K562 (cell line): Measurements from ENCODE around the gene SPATA2L. TPM values are rescaled to one million over a fixed set of nuclear protein-coding genes. Genes with fewer than 3 reads are reported as not detected.

Source experiments
- ATAC-seq: fragments of 200-7000 bp; cut with Tn5 transposase; 3 replicates; pipeline ENCODE4 v1.9.1; 2020; ENCODE audit warnings: moderate library complexity
- BruUV-seq: library from RNA; stranded (reverse); fragments of 400-500 nt; replicated peaks from 2 replicates; lab custom pipeline; 2021; lab: Mats Ljungman, UMichigan
- CTCF ChIA-PET: fragments of 300-600 bp; formaldehyde crosslinking; extraction: SDS; loops from one replicate; lab custom pipeline; 2021; ENCODE audit warnings: low intra/inter-chr PET ratio; lab: Yijun Ruan, JAX
- POLR2A ChIA-PET: fragments of 300-600, 350-650 bp; sonication (Branson Sonifier 250); formaldehyde crosslinking; extraction: SDS; loops from one replicate; lab custom pipeline; 2021; ENCODE audit warnings: antibody characterized with exemption, inconsistent platforms; lab: Yijun Ruan, JAX
- DNase-seq, 4 experiments: peaks; one replicate each; pipeline versions ENCODE4 v3.0.0 to v3.0.0-alpha.2; 2011 to 2018; ENCODE audit warnings: low spot score in 3 of 4, mixed read lengths in 3 of 4; ENCODE audit errors: extremely low read depth in 1 of 4
- FAIRE-seq: peaks from 2 replicates; lab custom pipeline; 2011; peaks lifted over from hg19 to GRCh38; lab: Jason Lieb, UNC
- H2AFZ ChIP-seq: 2 replicates; pipeline ENCODE4 v1.6.0; 2011; ENCODE audit warnings: low read depth, low read length, control low read depth, inconsistent platforms
- H3K27ac ChIP-seq: fragments of 200-600 bp; 3 replicates; pipeline ENCODE4 v1.8.0; 2011; ENCODE audit warnings: low read depth, mild to moderate bottlenecking, control low read depth, inconsistent platforms, low read length, moderate library complexity, mixed read lengths; ENCODE audit errors: extremely low read depth
- H3K27me3 ChIP-seq, 2 experiments: fragments of 300-600 bp in 1 of 2; 2 replicates in 1 of 2; 3 replicates in 1 of 2; pipeline versions ENCODE4 v1.6.0 to v1.8.0; 2011; ENCODE audit warnings: inconsistent platforms in 2 of 2, low read length in 2 of 2, mild to moderate bottlenecking in 1 of 2, mixed read lengths in 1 of 2, moderate library complexity in 1 of 2; ENCODE audit not compliant: control insufficient read depth in 2 of 2, insufficient read depth in 2 of 2
- H3K36me3 ChIP-seq: fragments of 300-600 bp; 3 replicates; pipeline ENCODE4 v1.8.0; 2011; ENCODE audit warnings: mild to moderate bottlenecking, low read length, inconsistent platforms; ENCODE audit not compliant: control insufficient read depth, insufficient read depth
- H3K4me1 ChIP-seq, 2 experiments: fragments of 200-600 bp in 1 of 2; replicated peaks in 1 of 2; 2 replicates in 1 of 2; 3 replicates in 1 of 2; pipeline versions ENCODE4 v1.5.1 to v1.8.0; 2011; ENCODE audit warnings: inconsistent platforms in 2 of 2, low read length in 2 of 2, mild to moderate bottlenecking in 1 of 2, mixed read lengths in 1 of 2, moderate library complexity in 1 of 2; ENCODE audit not compliant: control insufficient read depth in 2 of 2, insufficient read depth in 2 of 2
- H3K4me2 ChIP-seq: 2 replicates; pipeline ENCODE4 v1.6.1; 2011; ENCODE audit warnings: low read length, control low read depth, inconsistent platforms, mixed read lengths; ENCODE audit not compliant: insufficient read depth
- H3K4me3 ChIP-seq: fragments of 200-600 bp; sonication (generic), shearing (Covaris generic); 2 replicates; pipeline ENCODE4 v1.5.1; 2016; ENCODE audit warnings: control low read depth, inconsistent platforms
- H3K79me2 ChIP-seq: fragments of 200-600 bp; 3 replicates; pipeline ENCODE4 v1.8.0; 2011; ENCODE audit warnings: low read length, inconsistent platforms; ENCODE audit not compliant: control insufficient read depth, insufficient read depth
- H3K9ac ChIP-seq, 2 experiments: 2 replicates each; pipeline versions ENCODE4 v1.6.0 to v1.6.1; 2011; ENCODE audit warnings: low read depth in 2 of 2, low read length in 2 of 2, control low read depth in 1 of 2, inconsistent platforms in 1 of 2, mild to moderate bottlenecking in 1 of 2, mixed read lengths in 1 of 2; ENCODE audit not compliant: insufficient read depth in 1 of 2
- H3K9me1 ChIP-seq: one replicate; pipeline ENCODE4 v1.6.0; 2011; ENCODE audit warnings: inconsistent platforms, mild to moderate bottlenecking, low read length, moderate library complexity; ENCODE audit not compliant: control insufficient read depth, insufficient read depth
- H3K9me3 ChIP-seq: replicated peaks from 2 replicates; pipeline ENCODE4 v1.5.1; 2011; ENCODE audit warnings: low read depth, low read length, inconsistent platforms; ENCODE audit not compliant: control insufficient read depth, insufficient read depth
- H4K20me1 ChIP-seq: replicated peaks from 2 replicates; pipeline ENCODE4 v1.6.1; 2011; ENCODE audit warnings: low read length, inconsistent platforms, mixed read lengths; ENCODE audit not compliant: control insufficient read depth, insufficient read depth
- CBFA2T3 ChIP-seq: fragments of 450-650 bp; IDR thresholded peaks from 2 replicates; pipeline ENCODE4 v1.6.1; 2017
- DDX20 ChIP-seq: fragments of 450-650 bp; IDR thresholded peaks from 2 replicates; pipeline ENCODE4 v1.6.1; 2016; ENCODE audit warnings: missing genetic modification characterization, low read depth, mild to moderate bottlenecking, missing compliant biosample characterization, moderate library complexity
- FOXK2 ChIP-seq, 2 experiments: fragments of 450-650 bp; IDR thresholded peaks in 1 of 2; conservative IDR thresholded peaks in 1 of 2; 2 replicates each; pipeline ENCODE4 v1.6.1; 2016; ENCODE audit warnings: low read depth in 2 of 2, mild to moderate bottlenecking in 1 of 2
- FUS ChIP-seq: fragments of 200-400 bp; formaldehyde crosslinking; optimal IDR thresholded peaks from 2 replicates; pipeline ENCODE3; 2017; ENCODE audit warnings: low read depth, low read length
- IFI16 ChIP-seq: fragments of 250-450 bp; sonication (Bioruptor Pico); IDR thresholded peaks from 2 replicates; pipeline ENCODE4 v2.1.2; 2022; ENCODE audit warnings: mild to moderate bottlenecking, inconsistent platforms
- KAT8 ChIP-seq: fragments of 450-650 bp; IDR thresholded peaks from 2 replicates; pipeline ENCODE4 v1.6.1; 2016; ENCODE audit warnings: low read depth, mild to moderate bottlenecking
- LEF1 ChIP-seq: fragments of 450-650 bp; IDR thresholded peaks from 2 replicates; pipeline ENCODE4 v1.6.1; 2016; ENCODE audit warnings: mild to moderate bottlenecking
- MTA2 ChIP-seq: fragments of 450-650 bp; IDR thresholded peaks from 2 replicates; pipeline ENCODE4 v1.6.1; 2016; ENCODE audit warnings: low read depth
- POLR2AphosphoS2 ChIP-seq: IDR thresholded peaks from 2 replicates; pipeline ENCODE4 v1.6.1; 2012; ENCODE audit warnings: low read length, improper control_type of control experiment
- POLR2AphosphoS5 ChIP-seq: IDR thresholded peaks from 2 replicates; pipeline ENCODE4 v1.6.1; 2011; ENCODE audit warnings: mild to moderate bottlenecking, low read depth, low read length, moderate library complexity; ENCODE audit not compliant: control insufficient read depth, insufficient read depth
- POLR2G ChIP-seq: fragments of 200-400 bp; formaldehyde crosslinking; IDR thresholded peaks from 2 replicates; pipeline ENCODE4 v1.6.1; 2017; ENCODE audit warnings: low read depth, mild to moderate bottlenecking, antibody characterized with exemption, low read length, moderate library complexity
- RBFOX2 ChIP-seq: fragments of 200-400 bp; formaldehyde crosslinking; IDR thresholded peaks from 2 replicates; pipeline ENCODE4 v1.6.1; 2017; ENCODE audit warnings: low read depth, mild to moderate bottlenecking, low read length, moderate library complexity
- SREBF2 ChIP-seq: sonication (generic); formaldehyde crosslinking; IDR thresholded peaks from 2 replicates; pipeline ENCODE4 v1.4.0; 2020; ENCODE audit warnings: mild to moderate bottlenecking, missing genetic modification reagents
- SUPT5H ChIP-seq: fragments of 450-650 bp; IDR thresholded peaks from 2 replicates; pipeline ENCODE4 v1.6.1; 2016
- ZBTB7A ChIP-seq: IDR thresholded peaks from 2 replicates; pipeline ENCODE4 v1.6.1; 2011; ENCODE audit warnings: low read depth, mild to moderate bottlenecking, low read length, moderate library complexity, borderline replicate concordance; ENCODE audit not compliant: control insufficient read depth
- ZBTB8A ChIP-seq: fragments of 450-650 bp; IDR thresholded peaks from 2 replicates; pipeline ENCODE4 v1.6.1; 2018; ENCODE audit warnings: mild to moderate bottlenecking, moderate library complexity; ENCODE audit not compliant: partially characterized antibody
- ZNF699 ChIP-seq: fragments of 250-450 bp; sonication (Bioruptor Pico); IDR thresholded peaks from 2 replicates; pipeline ENCODE4 v1.8.0; 2021; ENCODE audit warnings: mild to moderate bottlenecking, moderate library complexity; ENCODE audit not compliant: insufficient replicate concordance
- WGBS: fragments of 100-300 bp; shearing (Covaris generic); methylation state at CpG from one replicate; pipeline ENCODE4 v1.1.6; 2016; ENCODE audit warnings: low coverage, mixed read lengths; ENCODE audit not compliant: insufficient coverage; ENCODE audit errors: missing lambda C conversion rate; 5-methylcytosine and 5-hydroxymethylcytosine counted together
- in situ Hi-C: fragments of 300-500 bp; cut with MboI; formaldehyde crosslinking; loops from 4 replicates; pipeline ENCODE4 v1.15.0; 2018; ENCODE audit warnings: inconsistent platforms, mixed read lengths
- intact Hi-C: fragments of 100-400 bp; cut with micrococcal nuclease; formaldehyde crosslinking; loops from 2 replicates; pipeline ENCODE4 v1.14.2; 2022
- polyA plus RNA-seq, 8 experiments: library from polyadenylated mRNA; depleted of rRNA in 4 of 8; stranded (reverse) in 5 of 8; unstranded in 3 of 8; fragments of >200 nt; fragmentation: Nextera tagmentation in 2 of 8; fragmentation: Illumina TruSeq in 1 of 8; extraction: Ambion mirVana in 2 of 8; extraction: Trizol in 1 of 8; gene quantifications; 2 replicates each; pipeline versions ENCODE4 v1.2.1 to v1.2.3, GENCODE V29; 2011 to 2014; ENCODE audit warnings: inconsistent platforms in 1 of 8, missing spikeins in 1 of 8
- total RNA-seq, 7 experiments: library from RNA; depleted of rRNA in 6 of 7; stranded (reverse); fragments of >200 nt in 6 of 7; fragmentation: Illumina TruSeq in 2 of 7; extraction: Trizol in 2 of 7; gene quantifications; 2 replicates each; pipeline versions ENCODE4 v1.2.1 to v1.2.3, GENCODE V29; 2011 to 2021; ENCODE audit warnings: low replicate concordance in 1 of 7
- TF ChIP-seq, protein P1 (sequence below): fragments of 250-450 bp; sonication (Bioruptor Pico); IDR thresholded peaks from 2 replicates; pipeline ENCODE4 v1.5.0; 2021
- TF ChIP-seq, protein P2 (sequence below): IDR thresholded peaks from 3 replicates; pipeline ENCODE4 v1.6.1; 2011; ENCODE audit warnings: borderline replicate concordance, mild to moderate bottlenecking, moderate library complexity; ENCODE audit not compliant: insufficient read length; ENCODE audit errors: extremely low read depth

The SPATA2L gene
- total and polyA plus RNA-seq, 9 of the 15 experiments (the other 6 are each of a cell fraction or from before 2014, with no cell fraction given) = 0.13 to 19.2 (median 4.8) TPM; not detected in 1

DNA sequence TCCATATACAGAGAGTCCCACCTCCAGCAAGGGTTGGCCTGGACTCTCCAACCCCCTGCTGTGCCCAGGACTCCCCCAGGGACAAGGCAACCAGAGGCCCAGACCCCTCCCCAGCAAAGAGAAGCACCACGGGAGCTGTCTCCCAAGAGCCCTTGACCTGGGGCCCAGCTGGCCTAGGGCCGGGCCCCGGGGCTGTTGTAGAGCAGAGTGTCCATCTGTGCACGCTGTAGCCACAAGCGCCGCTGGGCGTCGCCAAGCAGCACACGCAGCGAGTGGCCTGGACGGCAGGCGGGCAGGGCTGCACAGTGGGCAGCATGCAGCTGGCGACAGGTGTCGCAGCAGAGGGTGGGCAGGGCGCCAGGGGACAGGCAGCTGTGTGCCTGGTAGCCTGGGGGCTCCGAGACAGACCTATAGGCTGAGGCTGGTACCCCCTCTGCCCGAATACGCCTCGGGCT, 4.3 kb downstream of the SPATA2L start (continued):
- 0 out of 2 replicates have a peak, but pooled peaks have one; percentile 22 for TF ChIP-seq ZBTB7A
- TF ChIP-seq POLR2G = peak; percentile 64
- no peak for TF ChIP-seq IFI16

DNA sequence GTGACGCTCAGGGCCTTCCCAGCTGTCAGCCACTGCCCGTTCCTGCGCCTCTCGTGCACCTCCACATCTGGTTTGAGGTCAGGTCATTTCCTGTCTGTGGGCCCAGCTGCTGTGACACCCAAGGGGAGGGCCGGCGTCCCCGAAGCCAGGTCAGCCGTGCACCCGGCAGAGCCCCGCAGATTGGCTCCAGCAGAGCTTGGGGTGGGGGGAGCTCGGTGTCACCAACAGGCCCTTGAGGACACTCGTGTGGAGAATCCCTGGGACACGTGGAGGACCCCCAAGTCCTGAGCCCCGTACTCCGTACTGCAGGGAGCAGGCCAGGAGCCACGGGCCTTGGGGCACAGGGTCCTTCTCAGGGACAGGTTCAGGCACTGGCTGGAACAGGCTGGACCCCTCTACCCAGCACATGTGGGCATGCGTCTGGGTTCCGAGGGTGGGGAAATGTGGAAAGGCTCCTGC, 4.8 kb downstream of the SPATA2L start:
- H3K4me3 ChIP-seq = no peak overlapping the region
- H4K20me1 ChIP-seq = peaks cover 4% of the 10 kb centered on the region; the same call in 1 of the 2 replicates
- ChIA-PET POLR2A (interaction anchor here (0.8 to 1.7 kb wide), 3 partner anchors 8 to 10 kb away, joined by 3 to 9 read pairs (median 4); partner anchors contain the start of gene CDK10), CTCF (no interaction called here)
- peaks cover 62% of the 10 kb centered on the region; the same call in 2 of the 3 replicates for H3K36me3 ChIP-seq
- intact Hi-C loops (no loop called here), in situ Hi-C loops (no loop called here)
- ATAC-seq (no peak), FAIRE-seq (no peak), DNase-seq (peak in 1 of 4 experiments; percentile 22)
- H3K9ac ChIP-seq = peak overlapping the region in 1 of 2 experiments; percentile 37; a peak in 1 of 4 replicates
- H2AFZ ChIP-seq = no peak overlapping the region
- WGBS = 68% methylated on average over 15 of the region's 18 CpGs
- H3K9me1 ChIP-seq = peaks cover 11% of the 10 kb centered on the region
- no peaks in the 10 kb centered on the region for H3K27me3 ChIP-seq
- BruUV-seq = no TSS peak
- peaks cover 8 to 72% of the 10 kb centered on the region in 2 experiments for H3K4me1 ChIP-seq
- no peaks in the 10 kb centered on the region for H3K9me3 ChIP-seq
- peaks cover 9% of the 10 kb centered on the region for H3K79me2 ChIP-seq
- no peak overlapping the region for H3K27ac ChIP-seq
- no peak overlapping the region for H3K4me2 ChIP-seq
- no peak for TF ChIP-seq KAT8
- TF ChIP-seq, protein P1, sequence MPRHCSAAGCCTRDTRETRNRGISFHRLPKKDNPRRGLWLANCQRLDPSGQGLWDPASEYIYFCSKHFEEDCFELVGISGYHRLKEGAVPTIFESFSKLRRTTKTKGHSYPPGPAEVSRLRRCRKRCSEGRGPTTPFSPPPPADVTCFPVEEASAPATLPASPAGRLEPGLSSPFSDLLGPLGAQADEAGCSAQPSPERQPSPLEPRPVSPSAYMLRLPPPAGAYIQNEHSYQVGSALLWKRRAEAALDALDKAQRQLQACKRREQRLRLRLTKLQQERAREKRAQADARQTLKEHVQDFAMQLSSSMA (CRISPR knock-in tag) = no peak
- TF ChIP-seq DDX20 (tag) = no peak
- TF ChIP-seq FUS = no peak
- TF ChIP-seq CBFA2T3 = no peak
- no peak for TF ChIP-seq MTA2
- no peak for TF ChIP-seq LEF1
- TF ChIP-seq, protein P2, sequence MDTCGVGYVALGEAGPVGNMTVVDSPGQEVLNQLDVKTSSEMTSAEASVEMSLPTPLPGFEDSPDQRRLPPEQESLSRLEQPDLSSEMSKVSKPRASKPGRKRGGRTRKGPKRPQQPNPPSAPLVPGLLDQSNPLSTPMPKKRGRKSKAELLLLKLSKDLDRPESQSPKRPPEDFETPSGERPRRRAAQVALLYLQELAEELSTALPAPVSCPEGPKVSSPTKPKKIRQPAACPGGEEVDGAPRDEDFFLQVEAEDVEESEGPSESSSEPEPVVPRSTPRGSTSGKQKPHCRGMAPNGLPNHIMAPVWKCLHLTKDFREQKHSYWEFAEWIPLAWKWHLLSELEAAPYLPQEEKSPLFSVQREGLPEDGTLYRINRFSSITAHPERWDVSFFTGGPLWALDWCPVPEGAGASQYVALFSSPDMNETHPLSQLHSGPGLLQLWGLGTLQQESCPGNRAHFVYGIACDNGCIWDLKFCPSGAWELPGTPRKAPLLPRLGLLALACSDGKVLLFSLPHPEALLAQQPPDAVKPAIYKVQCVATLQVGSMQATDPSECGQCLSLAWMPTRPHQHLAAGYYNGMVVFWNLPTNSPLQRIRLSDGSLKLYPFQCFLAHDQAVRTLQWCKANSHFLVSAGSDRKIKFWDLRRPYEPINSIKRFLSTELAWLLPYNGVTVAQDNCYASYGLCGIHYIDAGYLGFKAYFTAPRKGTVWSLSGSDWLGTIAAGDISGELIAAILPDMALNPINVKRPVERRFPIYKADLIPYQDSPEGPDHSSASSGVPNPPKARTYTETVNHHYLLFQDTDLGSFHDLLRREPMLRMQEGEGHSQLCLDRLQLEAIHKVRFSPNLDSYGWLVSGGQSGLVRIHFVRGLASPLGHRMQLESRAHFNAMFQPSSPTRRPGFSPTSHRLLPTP = no peak
- no peak for TF ChIP-seq FOXK2 (conservative IDR thresholded peaks at IDR 0.05 in 1 of 2, IDR thresholded peaks at IDR 0.05 in 1 of 2; ENCODE audit: low read depth in 2 of 2)
- peak; percentile 59 for TF ChIP-seq SUPT5H
- no peak for TF ChIP-seq ZNF699
- no peak for TF ChIP-seq SREBF2 (CRISPR knock-in tag)
- TF ChIP-seq POLR2AphosphoS2 = peak; percentile 62; the same call in 1 of the 2 replicates
- no peak; the same call in 1 of the 2 replicates for TF ChIP-seq POLR2AphosphoS5
- TF ChIP-seq RBFOX2 = peak; percentile 47
- TF ChIP-seq POLR2G = peak; percentile 68
- no peak for TF ChIP-seq ZBTB8A
